ENCODE data around the gene PDE6C.

Gene PDE6C

GRCh38 chr10:93710333-93710909, 98.1 kb downstream of the PDE6C start:
- no peak for DNase-seq

DNA sequence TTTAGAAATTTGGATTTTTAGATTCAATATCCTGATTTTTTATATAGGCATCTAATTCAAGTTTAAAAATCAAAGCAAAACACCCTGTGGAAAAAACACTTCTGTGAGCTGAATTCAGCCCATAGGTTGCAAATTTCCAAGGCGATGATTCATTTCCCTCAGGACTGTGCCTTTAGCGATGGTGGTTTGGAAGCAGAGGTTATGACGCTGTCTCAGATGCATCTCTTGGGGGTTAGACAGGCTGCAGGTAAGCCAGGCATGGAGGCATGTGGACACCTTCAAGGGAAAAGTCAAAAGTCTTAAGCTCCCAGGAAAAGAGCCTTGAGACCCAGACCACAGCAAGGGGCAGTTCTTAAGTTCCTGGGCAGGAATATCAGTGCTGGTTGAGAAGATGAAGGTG, 99.6 kb downstream of the PDE6C start:
- no peak for DNase-seq

- DNase-seq, result no peak
Observed at GRCh38 chr10:93712593-93712992, 100.3 kb downstream of the PDE6C start.

DNA sequence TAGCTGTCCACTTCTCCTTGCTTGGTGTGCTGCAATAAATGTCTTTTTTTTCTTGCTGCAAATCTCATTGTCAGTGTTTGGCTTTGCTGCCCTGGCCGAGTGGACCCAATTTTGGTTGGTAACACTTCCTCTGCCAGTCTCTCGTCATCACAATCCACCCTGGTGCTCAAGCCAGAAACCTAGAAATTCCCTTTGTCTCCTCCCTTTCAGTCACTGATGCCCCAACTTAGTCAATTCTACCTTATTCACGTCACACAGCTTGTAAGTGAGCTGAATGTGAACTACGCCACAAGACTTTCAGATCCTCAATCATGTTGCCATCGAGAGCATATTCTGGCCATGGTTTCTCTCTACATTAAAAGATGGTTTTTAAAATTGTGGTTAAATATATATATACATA, 103.0 kb downstream of the PDE6C start:
- no peak for DNase-seq

Measured in NCI-H2227 treated with DMSO at 0.1 percent for 48 hours (cell line).